HEK293 (cell line): ENCODE measurements around the gene PER1.

Experiments used
- HOXD13 ChIP-seq: sonication (generic); formaldehyde crosslinking; IDR thresholded peaks from 2 replicates; pipeline ENCODE4 v1.8.0; 2022; ENCODE audit warnings: missing genetic modification reagents, borderline replicate concordance
- PRDM4 ChIP-seq: fragments of 450-650 bp; formaldehyde crosslinking; IDR thresholded peaks from 2 replicates; pipeline ENCODE4 v1.5.1; 2017; ENCODE audit warnings: missing biosample characterization, missing genetic modification characterization
- REST ChIP-seq: fragments of 450-650 bp; formaldehyde crosslinking; IDR thresholded peaks from 2 replicates; pipeline ENCODE4 v1.5.1; 2016; ENCODE audit warnings: missing biosample characterization, missing genetic modification characterization
- ZBTB8A ChIP-seq: fragments of 450-650 bp; formaldehyde crosslinking; IDR thresholded peaks from 2 replicates; pipeline ENCODE4 v1.5.1; 2016; ENCODE audit warnings: missing biosample characterization, missing genetic modification characterization
- ZIC2 ChIP-seq: fragments of 450-650 bp; formaldehyde crosslinking; IDR thresholded peaks from 2 replicates; pipeline ENCODE4 v1.5.1; 2016; ENCODE audit warnings: missing biosample characterization, missing genetic modification characterization
- ZNF114 ChIP-seq: fragments of 450-650 bp; formaldehyde crosslinking; IDR thresholded peaks from 2 replicates; pipeline ENCODE4 v1.5.0; 2017; ENCODE audit warnings: missing biosample characterization, missing genetic modification characterization
- ZNF121 ChIP-seq: fragments of 450-650 bp; formaldehyde crosslinking; IDR thresholded peaks from 2 replicates; pipeline ENCODE4 v1.5.1; 2016; ENCODE audit warnings: missing biosample characterization, missing genetic modification characterization
- ZNF16 ChIP-seq: fragments of 450-650 bp; formaldehyde crosslinking; IDR thresholded peaks from 2 replicates; pipeline ENCODE4 v1.5.1; 2016; ENCODE audit warnings: low read depth, missing biosample characterization, missing genetic modification characterization
- ZNF169 ChIP-seq: fragments of 450-650 bp; formaldehyde crosslinking; IDR thresholded peaks from 2 replicates; pipeline ENCODE4 v1.5.1; 2016; ENCODE audit warnings: missing biosample characterization, missing genetic modification characterization
- ZNF184 ChIP-seq: fragments of 450-650 bp; IDR thresholded peaks from 2 replicates; pipeline ENCODE4 v1.5.1; 2018; ENCODE audit warnings: missing biosample characterization, mild to moderate bottlenecking, missing genetic modification characterization
- ZNF221 ChIP-seq: fragments of 450-650 bp; formaldehyde crosslinking; IDR thresholded peaks from 2 replicates; pipeline ENCODE4 v1.5.1; 2017; ENCODE audit warnings: missing biosample characterization, missing genetic modification characterization, borderline replicate concordance
- ZNF24 ChIP-seq: fragments of 450-650 bp; formaldehyde crosslinking; IDR thresholded peaks from 2 replicates; pipeline ENCODE4 v1.5.1; 2016; ENCODE audit warnings: missing biosample characterization, missing genetic modification characterization
- ZNF292 ChIP-seq: fragments of 450-650 bp; formaldehyde crosslinking; IDR thresholded peaks from 2 replicates; pipeline ENCODE4 v1.5.1; 2016; ENCODE audit warnings: low read depth, missing biosample characterization, missing genetic modification characterization, borderline replicate concordance
- ZNF362 ChIP-seq: fragments of 450-650 bp; formaldehyde crosslinking; IDR thresholded peaks from 2 replicates; pipeline ENCODE4 v1.5.1; 2016; ENCODE audit warnings: missing biosample characterization, missing genetic modification characterization
- ZNF366 ChIP-seq: fragments of 450-650 bp; formaldehyde crosslinking; conservative IDR thresholded peaks from 2 replicates; pipeline ENCODE4 v1.5.1; 2016; ENCODE audit warnings: missing biosample characterization, missing genetic modification characterization
- ZNF560 ChIP-seq: fragments of 450-650 bp; formaldehyde crosslinking; IDR thresholded peaks from 2 replicates; pipeline ENCODE4 v1.5.1; 2017; ENCODE audit warnings: missing biosample characterization, missing genetic modification characterization, borderline replicate concordance
- ZNF571 ChIP-seq: fragments of 450-650 bp; formaldehyde crosslinking; IDR thresholded peaks from 2 replicates; pipeline ENCODE4 v1.5.0; 2017; ENCODE audit warnings: missing biosample characterization, missing genetic modification characterization
- ZNF777 ChIP-seq: fragments of 450-650 bp; formaldehyde crosslinking; IDR thresholded peaks from 2 replicates; pipeline ENCODE4 v1.5.1; 2017; ENCODE audit warnings: missing biosample characterization, missing genetic modification characterization, borderline replicate concordance
- ZNF830 ChIP-seq: fragments of 450-650 bp; IDR thresholded peaks from 2 replicates; pipeline ENCODE4 v1.5.0; 2018; ENCODE audit warnings: missing biosample characterization, missing genetic modification characterization, low read depth, mild to moderate bottlenecking, moderate library complexity
- ZNF837 ChIP-seq: fragments of 450-650 bp; formaldehyde crosslinking; IDR thresholded peaks from 2 replicates; pipeline ENCODE4 v1.5.1; 2016; ENCODE audit warnings: missing biosample characterization, missing genetic modification characterization
- ZSCAN23 ChIP-seq: fragments of 450-650 bp; formaldehyde crosslinking; IDR thresholded peaks from 2 replicates; pipeline ENCODE4 v1.5.1; 2016; ENCODE audit warnings: missing biosample characterization, missing genetic modification characterization
- ZXDB ChIP-seq: fragments of 450-650 bp; formaldehyde crosslinking; IDR thresholded peaks from 2 replicates; pipeline ENCODE4 v1.5.1; 2016; ENCODE audit warnings: missing biosample characterization, missing genetic modification characterization
- TF ChIP-seq, protein P1 (sequence below): fragments of 450-650 bp; formaldehyde crosslinking; IDR thresholded peaks from 2 replicates; pipeline ENCODE4 v1.5.1; 2016; ENCODE audit warnings: missing biosample characterization, missing genetic modification characterization
- TF ChIP-seq, protein P2 (sequence below): fragments of 450-650 bp; IDR thresholded peaks from 2 replicates; pipeline ENCODE4 v1.5.1; 2018; ENCODE audit warnings: missing biosample characterization, missing genetic modification characterization
- TF ChIP-seq, protein P3 (sequence below): fragments of 450-650 bp; formaldehyde crosslinking; IDR thresholded peaks from 2 replicates; pipeline ENCODE4 v1.5.1; 2017; ENCODE audit warnings: missing biosample characterization, missing genetic modification characterization

Gene PER1

DNA sequence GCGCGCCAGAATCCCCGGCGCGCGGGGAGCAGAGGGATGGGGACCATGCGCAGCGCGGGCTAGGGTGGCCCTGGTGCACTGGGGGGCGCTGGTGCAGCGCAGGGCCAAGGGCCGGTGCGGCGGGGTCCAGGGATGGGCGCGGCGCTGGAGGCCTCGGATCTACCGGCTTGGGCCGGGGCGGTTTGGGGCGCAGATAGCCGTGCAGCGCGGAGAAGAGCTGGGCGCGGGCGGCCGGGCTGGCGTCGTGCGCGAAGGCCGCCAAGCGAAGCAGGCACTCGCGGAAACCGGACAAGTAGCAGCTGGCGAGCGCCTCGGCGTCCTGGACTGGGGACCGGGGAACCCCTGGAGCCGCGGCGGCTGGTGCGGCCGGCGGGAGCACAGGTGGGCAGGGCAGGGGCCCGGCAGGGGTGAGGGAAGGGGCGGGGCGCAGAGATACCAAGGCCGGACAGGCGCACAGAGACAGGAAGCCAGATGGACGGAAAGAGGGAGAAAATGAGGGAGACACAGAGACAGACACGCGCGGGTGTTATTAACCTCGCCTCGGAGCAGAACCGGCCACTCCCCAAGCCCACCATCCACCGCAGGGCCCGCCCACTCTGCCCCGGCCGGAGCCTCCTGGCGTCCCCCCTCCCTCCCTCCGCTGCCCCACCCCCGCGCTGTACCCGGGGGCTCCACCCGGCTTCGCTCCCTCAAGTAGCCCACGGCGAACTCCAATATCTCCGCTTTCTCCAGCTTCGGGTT lies 30.4 kb downstream of the PER1 start (continued):
- TF ChIP-seq REST (peak; percentile 41; the same call in 1 of the 2 replicates), ZNF830 (no peak), ZBTB8A (tag by site-specific recombination) (peak; percentile 97), ZNF837 (tag by site-specific recombination) (no peak), ZNF184 (tag by site-specific recombination) (no peak), ZNF24 (tag by site-specific recombination) (no peak), ZNF560 (tag by site-specific recombination) (no peak), PRDM4 (tag by site-specific recombination) (no peak), ZNF571 (no peak), ZNF366 (tag by site-specific recombination) (peak; percentile 79; the same call in 1 of the 2 replicates), ZNF362 (no peak), ZNF292 (tag by site-specific recombination) (no peak), ZXDB (tag by site-specific recombination) (peak; percentile 99), ZNF221 (tag by site-specific recombination) (no peak), ZIC2 (peak; percentile 76), ZNF777 (no peak), HOXD13 (no peak), ZSCAN23 (no peak), ZNF114 (tag by site-specific recombination) (no peak), ZNF16 (tag by site-specific recombination) (no peak), ZNF169 (no peak), ZNF121 (tag by site-specific recombination) (no peak)
- TF ChIP-seq, protein P1, sequence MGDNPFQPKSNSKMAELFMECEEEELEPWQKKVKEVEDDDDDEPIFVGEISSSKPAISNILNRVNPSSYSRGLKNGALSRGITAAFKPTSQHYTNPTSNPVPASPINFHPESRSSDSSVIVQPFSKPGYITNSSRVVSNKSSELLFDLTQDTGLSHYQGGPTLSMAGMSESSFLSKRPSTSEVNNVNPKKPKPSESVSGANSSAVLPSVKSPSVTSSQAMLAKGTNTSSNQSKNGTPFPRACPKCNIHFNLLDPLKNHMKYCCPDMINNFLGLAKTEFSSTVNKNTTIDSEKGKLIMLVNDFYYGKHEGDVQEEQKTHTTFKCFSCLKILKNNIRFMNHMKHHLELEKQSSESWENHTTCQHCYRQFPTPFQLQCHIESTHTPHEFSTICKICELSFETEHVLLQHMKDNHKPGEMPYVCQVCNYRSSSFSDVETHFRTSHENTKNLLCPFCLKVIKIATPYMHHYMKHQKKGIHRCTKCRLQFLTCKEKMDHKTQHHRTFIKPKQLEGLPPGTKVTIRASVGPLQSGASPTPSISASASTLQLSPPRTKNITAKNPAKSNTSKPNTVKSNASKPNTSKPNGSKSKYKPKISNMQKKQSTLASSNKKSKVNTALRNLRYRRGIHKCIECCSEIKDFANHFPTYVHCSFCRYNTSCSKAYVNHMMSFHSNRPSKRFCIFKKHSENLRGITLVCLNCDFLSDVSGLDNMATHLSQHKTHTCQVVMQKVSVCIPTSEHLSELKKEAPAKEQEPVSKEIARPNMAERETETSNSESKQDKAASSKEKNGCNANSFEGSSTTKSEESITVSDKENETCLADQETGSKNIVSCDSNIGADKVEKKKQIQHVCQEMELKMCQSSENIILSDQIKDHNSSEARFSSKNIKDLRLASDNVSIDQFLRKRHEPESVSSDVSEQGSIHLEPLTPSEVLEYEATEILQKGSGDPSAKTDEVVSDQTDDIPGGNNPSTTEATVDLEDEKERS (tag by site-specific recombination) = no peak
- TF ChIP-seq, protein P2, sequence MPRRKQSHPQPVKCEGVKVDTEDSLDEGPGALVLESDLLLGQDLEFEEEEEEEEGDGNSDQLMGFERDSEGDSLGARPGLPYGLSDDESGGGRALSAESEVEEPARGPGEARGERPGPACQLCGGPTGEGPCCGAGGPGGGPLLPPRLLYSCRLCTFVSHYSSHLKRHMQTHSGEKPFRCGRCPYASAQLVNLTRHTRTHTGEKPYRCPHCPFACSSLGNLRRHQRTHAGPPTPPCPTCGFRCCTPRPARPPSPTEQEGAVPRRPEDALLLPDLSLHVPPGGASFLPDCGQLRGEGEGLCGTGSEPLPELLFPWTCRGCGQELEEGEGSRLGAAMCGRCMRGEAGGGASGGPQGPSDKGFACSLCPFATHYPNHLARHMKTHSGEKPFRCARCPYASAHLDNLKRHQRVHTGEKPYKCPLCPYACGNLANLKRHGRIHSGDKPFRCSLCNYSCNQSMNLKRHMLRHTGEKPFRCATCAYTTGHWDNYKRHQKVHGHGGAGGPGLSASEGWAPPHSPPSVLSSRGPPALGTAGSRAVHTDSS (tag by site-specific recombination) = no peak
- TF ChIP-seq, protein P3, sequence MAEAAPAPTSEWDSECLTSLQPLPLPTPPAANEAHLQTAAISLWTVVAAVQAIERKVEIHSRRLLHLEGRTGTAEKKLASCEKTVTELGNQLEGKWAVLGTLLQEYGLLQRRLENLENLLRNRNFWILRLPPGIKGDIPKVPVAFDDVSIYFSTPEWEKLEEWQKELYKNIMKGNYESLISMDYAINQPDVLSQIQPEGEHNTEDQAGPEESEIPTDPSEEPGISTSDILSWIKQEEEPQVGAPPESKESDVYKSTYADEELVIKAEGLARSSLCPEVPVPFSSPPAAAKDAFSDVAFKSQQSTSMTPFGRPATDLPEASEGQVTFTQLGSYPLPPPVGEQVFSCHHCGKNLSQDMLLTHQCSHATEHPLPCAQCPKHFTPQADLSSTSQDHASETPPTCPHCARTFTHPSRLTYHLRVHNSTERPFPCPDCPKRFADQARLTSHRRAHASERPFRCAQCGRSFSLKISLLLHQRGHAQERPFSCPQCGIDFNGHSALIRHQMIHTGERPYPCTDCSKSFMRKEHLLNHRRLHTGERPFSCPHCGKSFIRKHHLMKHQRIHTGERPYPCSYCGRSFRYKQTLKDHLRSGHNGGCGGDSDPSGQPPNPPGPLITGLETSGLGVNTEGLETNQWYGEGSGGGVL = no peak
